Neuronal stem cell (in vitro differentiated cells): ENCODE results near the gene METTL6. TPM values are rescaled to one million over a fixed set of nuclear protein-coding genes. Genes with fewer than 3 reads are reported as not detected.

Experiments used
- DNase-seq: peaks from one replicate; pipeline ENCODE4 v3.0.0-alpha.2; 2013; ENCODE audit warnings: low spot score
- H2AFZ ChIP-seq: one replicate; pipeline ENCODE4 v1.6.1; 2013; ENCODE audit warnings: mild to moderate bottlenecking, low read length, inconsistent platforms
- H2AK5ac ChIP-seq: 2 replicates; pipeline ENCODE4 v1.6.1; 2013; ENCODE audit warnings: low read depth, mild to moderate bottlenecking, inconsistent platforms, low read length, moderate library complexity, mixed read lengths
- H2BK120ac ChIP-seq: 2 replicates; pipeline ENCODE4 v1.6.1; 2013; ENCODE audit warnings: low read depth, mild to moderate bottlenecking, inconsistent platforms, low read length, moderate library complexity, mixed read lengths
- H2BK12ac ChIP-seq: one replicate; pipeline ENCODE4 v1.6.1; 2013; ENCODE audit warnings: low read length, inconsistent platforms
- H2BK15ac ChIP-seq: 2 replicates; pipeline ENCODE4 v1.6.1; 2013; ENCODE audit warnings: mild to moderate bottlenecking, low read length, inconsistent platforms, mixed read lengths
- H2BK5ac ChIP-seq: one replicate; pipeline ENCODE4 v1.6.1; 2013; ENCODE audit warnings: inconsistent platforms, mild to moderate bottlenecking, low read length, moderate library complexity
- H3K14ac ChIP-seq: one replicate; pipeline ENCODE4 v1.6.1; 2013; ENCODE audit warnings: low read length, inconsistent platforms
- H3K18ac ChIP-seq: 2 replicates; pipeline ENCODE4 v1.6.1; 2013; ENCODE audit warnings: low read length, inconsistent platforms
- H3K23ac ChIP-seq: 2 replicates; pipeline ENCODE4 v1.6.1; 2013; ENCODE audit warnings: low read depth, mild to moderate bottlenecking, mixed read lengths, low read length, inconsistent platforms; ENCODE audit not compliant: poor library complexity
- H3K27ac ChIP-seq: replicated peaks from 3 replicates; pipeline ENCODE4 v1.5.1; 2013; ENCODE audit warnings: low read length, inconsistent platforms
- H3K27me3 ChIP-seq, 3 experiments: 2 replicates each; pipeline ENCODE4 v1.6.1; 2013; ENCODE audit warnings: low read length in 3 of 3, mild to moderate bottlenecking in 2 of 3, inconsistent platforms in 1 of 3, low read depth in 1 of 3, mixed read lengths in 1 of 3, moderate library complexity in 1 of 3; ENCODE audit not compliant: control insufficient read depth in 3 of 3, insufficient read depth in 3 of 3
- H3K36me3 ChIP-seq, 2 donors: replicated peaks in 1 of 2; 2 replicates each; pipeline ENCODE4 v1.6.1; 2013; ENCODE audit warnings: low read length in 2 of 2; ENCODE audit not compliant: control insufficient read depth in 2 of 2, insufficient read depth in 2 of 2
- H3K4ac ChIP-seq: 2 replicates; pipeline ENCODE4 v1.6.1; 2013; ENCODE audit warnings: inconsistent platforms, mild to moderate bottlenecking, low read length, moderate library complexity
- H3K4me1 ChIP-seq, 2 donors: 1 replicate in 1 of 2; 2 replicates in 1 of 2; pipeline ENCODE4 v1.6.1; 2013; ENCODE audit warnings: low read length in 2 of 2, low read depth in 1 of 2; ENCODE audit not compliant: control insufficient read depth in 2 of 2, insufficient read depth in 1 of 2
- H3K4me2 ChIP-seq: one replicate; pipeline ENCODE4 v1.6.1; 2013; ENCODE audit warnings: mild to moderate bottlenecking, low read length, inconsistent platforms; ENCODE audit not compliant: insufficient read depth, poor library complexity, severe bottlenecking
- H3K4me3 ChIP-seq, 2 donors: 2 replicates each; pipeline ENCODE4 v1.5.1; 2013; ENCODE audit warnings: low read length in 2 of 2, mild to moderate bottlenecking in 2 of 2, inconsistent platforms in 1 of 2, moderate library complexity in 1 of 2
- H3K79me1 ChIP-seq: one replicate; pipeline ENCODE4 v1.6.1; 2013; ENCODE audit warnings: low read depth, mild to moderate bottlenecking, inconsistent platforms, low read length, moderate library complexity
- H3K9ac ChIP-seq: one replicate; pipeline ENCODE4 v1.6.1; 2013; ENCODE audit warnings: mild to moderate bottlenecking, low read depth, low read length, inconsistent platforms; ENCODE audit not compliant: poor library complexity
- H3K9me3 ChIP-seq, 2 donors: replicated peaks in 1 of 2; 2 replicates each; pipeline versions ENCODE3 to v1.6.1; 2013; ENCODE audit warnings: low read length in 2 of 2, mild to moderate bottlenecking in 2 of 2, inconsistent platforms in 1 of 2, low read depth in 1 of 2, mixed read lengths in 1 of 2, moderate library complexity in 1 of 2; ENCODE audit not compliant: control insufficient read depth in 2 of 2, insufficient read depth in 1 of 2
- H4K8ac ChIP-seq: one replicate; pipeline ENCODE4 v1.6.1; 2013; ENCODE audit warnings: low read depth, mild to moderate bottlenecking, inconsistent platforms, low read length, moderate library complexity
- H4K91ac ChIP-seq: one replicate; pipeline ENCODE4 v1.6.1; 2013; ENCODE audit warnings: low read length, low read depth, mild to moderate bottlenecking, inconsistent platforms; ENCODE audit not compliant: poor library complexity
- WGBS, 2 donors: extraction: QIAGEN DNeasy Blood & Tissue Kit; methylation state at CpG; one replicate each; pipeline ENCODE4 v1.1.7; 2013; ENCODE audit warnings: missing lambda C conversion rate in 2 of 2, mixed read lengths in 1 of 2; ENCODE audit not compliant: insufficient read length in 2 of 2, insufficient replicate concordance in 1 of 2; ENCODE audit errors: extremely low coverage in 2 of 2; 5-methylcytosine and 5-hydroxymethylcytosine counted together
- polyA plus RNA-seq, 2 experiments: library from polyadenylated mRNA; stranded (reverse); fragments of 200-250 nt; gene quantifications; one replicate each; pipeline ENCODE4 v1.2.3, GENCODE V29; 2013

METTL6 gene
- polyA plus RNA-seq (2013, experiment 1 of 2), result 15.7 TPM
- 15.9 TPM for polyA plus RNA-seq (2013, experiment 2 of 2)

GRCh38 chr3:15427182-15427880, at the start of gene METTL6, which contains the start of gene EAF1:
Gene METTL6 (minus strand): TSS chr3:15427544. CDS start chr3:15426511, 1,033 bp downstream.
Gene EAF1 (plus strand): TSS chr3:15427598. CDS start chr3:15427780, 182 bp downstream.
- Histone ChIP-seq H3K14ac (peak within 1 kb of the TSS; percentile 97), H3K4me3 (peak within 1 kb of the TSS; percentile 83 to 93), H3K18ac (peak within 1 kb of the TSS; percentile 99), H2BK5ac (peak within 1 kb of the TSS; percentile 88), H3K23ac (peak within 1 kb of the TSS; percentile 63), H3K4me2 (peak within 1 kb of the TSS; percentile 75), H3K9ac (peak within 1 kb of the TSS; percentile 92), H4K91ac (no peak within 1 kb of the TSS), H2AFZ (peak within 1 kb of the TSS; percentile 98), H3K27me3 (no peaks in the 10 kb centered on the region), H2BK12ac (no peak within 1 kb of the TSS), H2BK15ac (no peak within 1 kb of the TSS), H3K4ac (no peak within 1 kb of the TSS), H3K27ac (peak within 1 kb of the TSS; percentile 69), H3K79me1 (peaks cover 8% of the 10 kb centered on the region), H2AK5ac (peak within 1 kb of the TSS; percentile 65), H3K36me3 (peaks cover 17 to 71% of the 10 kb centered on the region in 2 donors), H3K9me3 (no peaks in the 10 kb centered on the region), H4K8ac (peak within 1 kb of the TSS; percentile 54), H2BK120ac (peak within 1 kb of the TSS; percentile 61), H3K4me1 (peaks cover 6 to 7% of the 10 kb centered on the region in 2 donors)
- DNase-seq, result peak; percentile 65
- no CpG with 5 or more reads among the region's 52 CpGs for WGBS, 2 donors

- Histone ChIP-seq H2AK5ac (no peak overlapping the region), H3K9me3 (no peaks in the 10 kb centered on the region), H3K27me3 (no peaks in the 10 kb centered on the region), H3K36me3 (no peaks in the 10 kb centered on the region), H2BK120ac (no peak overlapping the region), H4K8ac (no peak overlapping the region), H3K79me1 (no peaks in the 10 kb centered on the region), H3K4me1 (peaks cover 0 to 6% of the 10 kb centered on the region in 2 donors), H3K4ac (no peak overlapping the region), H2AFZ (no peak overlapping the region), H4K91ac (no peak overlapping the region), H2BK15ac (no peak overlapping the region), H3K9ac (no peak overlapping the region), H3K4me2 (no peak overlapping the region), H3K4me3 (no peak overlapping the region), H3K27ac (no peak overlapping the region), H2BK12ac (no peak overlapping the region), H3K14ac (no peak overlapping the region), H3K23ac (no peak overlapping the region), H3K18ac (no peak overlapping the region), H2BK5ac (no peak overlapping the region)
- WGBS, 2 donors, result no CpG with 5 or more reads among the region's 3 CpGs
- DNase-seq, result no peak
Measured at GRCh38 chr3:15476378-15476777, 49.0 kb upstream of the METTL6 start.

- Histone ChIP-seq H3K9ac (peak overlapping the region; percentile 14), H3K23ac (no peak overlapping the region), H4K91ac (no peak overlapping the region), H2BK15ac (no peak overlapping the region), H2AFZ (no peak overlapping the region), H3K79me1 (no peaks in the 10 kb centered on the region), H3K4ac (no peak overlapping the region), H3K14ac (no peak overlapping the region), H4K8ac (no peak overlapping the region), H2AK5ac (no peak overlapping the region), H3K27me3 (no peaks in the 10 kb centered on the region), H3K18ac (no peak overlapping the region), H3K4me3 (no peak overlapping the region), H3K4me2 (no peak overlapping the region), H3K4me1 (peaks cover 0 to 6% of the 10 kb centered on the region in 2 donors), H3K36me3 (no peaks in the 10 kb centered on the region), H2BK5ac (no peak overlapping the region), H3K27ac (no peak overlapping the region), H2BK12ac (no peak overlapping the region), H3K9me3 (no peaks in the 10 kb centered on the region), H2BK120ac (no peak overlapping the region)
- DNase-seq, result no peak
- no CpG with 5 or more reads among the region's 5 CpGs for WGBS, 2 donors
Measured at GRCh38 chr3:15475161-15475560, 47.8 kb upstream of the METTL6 start.

- Histone ChIP-seq H3K36me3 (no peaks in the 10 kb centered on the region), H3K4me1 (no peaks in the 10 kb centered on the region), H3K9me3 (no peaks in the 10 kb centered on the region), H3K9ac (no peak overlapping the region), H3K4me2 (no peak overlapping the region), H2BK12ac (no peak overlapping the region), H2AK5ac (no peak overlapping the region), H2BK5ac (no peak overlapping the region), H4K8ac (no peak overlapping the region), H2BK15ac (no peak overlapping the region), H3K27ac (no peak overlapping the region), H2AFZ (no peak overlapping the region), H3K23ac (no peak overlapping the region), H3K27me3 (no peaks in the 10 kb centered on the region), H2BK120ac (no peak overlapping the region), H3K18ac (no peak overlapping the region), H3K4me3 (no peak overlapping the region), H3K79me1 (no peaks in the 10 kb centered on the region), H3K14ac (no peak overlapping the region), H3K4ac (no peak overlapping the region), H4K91ac (no peak overlapping the region)
- no peak for DNase-seq
- no CpG with 5 or more reads among the region's 3 CpGs for WGBS, 2 donors
Measured at GRCh38 chr3:15471861-15472260, 44.5 kb upstream of the METTL6 start.
